Tibial nerve (tissue), 4 donors: ENCODE results near the gene TAF7L.

Experiments
- EP300 ChIP-seq, 2 donors: sonication (generic); formaldehyde crosslinking; IDR thresholded peaks; one replicate each; pipeline ENCODE4 v1.6.1; 2017; ENCODE audit warnings: antibody characterized with exemption in 2 of 2, mild to moderate bottlenecking in 1 of 2
- POLR2A ChIP-seq, 2 donors: fragments of 450-650 bp; IDR thresholded peaks; one replicate each; pipeline ENCODE4 v1.6.1; 2017; ENCODE audit warnings: antibody characterized with exemption in 2 of 2, mild to moderate bottlenecking in 2 of 2, moderate library complexity in 2 of 2
- TF ChIP-seq, protein P1 (sequence below), 5 experiments: fragments of 200-600 bp in 3 of 5; fragments of 450-650 bp in 2 of 5; sonication (generic) in 3 of 5; IDR thresholded peaks; one replicate each; pipeline ENCODE4 v1.5.1; 2016 to 2019; ENCODE audit warnings: antibody characterized with exemption in 5 of 5, mild to moderate bottlenecking in 3 of 5, moderate library complexity in 2 of 5

DNA sequence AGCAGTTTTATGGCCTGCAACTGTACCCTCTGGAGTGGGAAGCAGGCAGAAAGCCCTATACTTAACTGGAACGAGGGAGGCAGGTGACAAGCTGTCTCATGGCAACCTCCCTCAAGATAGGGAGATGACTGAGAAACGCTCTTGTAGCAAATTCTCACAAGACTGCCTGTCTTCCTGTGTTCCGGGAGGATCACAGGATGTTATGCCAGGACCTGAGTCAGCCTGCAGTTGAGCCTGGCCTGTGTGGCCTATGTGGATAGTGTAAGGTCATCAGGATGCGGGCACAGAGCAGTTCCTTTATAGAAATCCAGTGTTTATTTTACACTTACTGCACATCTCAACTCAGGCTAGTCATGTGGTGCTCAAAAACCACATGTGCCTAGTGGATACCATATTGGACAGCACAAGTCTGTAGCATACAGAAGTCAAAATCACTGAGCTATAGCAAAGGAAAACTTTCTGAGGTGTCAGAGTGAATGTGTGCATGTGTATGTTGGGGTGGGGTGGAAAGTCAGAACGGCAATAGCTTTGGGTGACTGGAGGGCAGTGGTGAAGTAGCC, 25.2 kb downstream of the TAF7L start:
- TF ChIP-seq, protein P1, sequence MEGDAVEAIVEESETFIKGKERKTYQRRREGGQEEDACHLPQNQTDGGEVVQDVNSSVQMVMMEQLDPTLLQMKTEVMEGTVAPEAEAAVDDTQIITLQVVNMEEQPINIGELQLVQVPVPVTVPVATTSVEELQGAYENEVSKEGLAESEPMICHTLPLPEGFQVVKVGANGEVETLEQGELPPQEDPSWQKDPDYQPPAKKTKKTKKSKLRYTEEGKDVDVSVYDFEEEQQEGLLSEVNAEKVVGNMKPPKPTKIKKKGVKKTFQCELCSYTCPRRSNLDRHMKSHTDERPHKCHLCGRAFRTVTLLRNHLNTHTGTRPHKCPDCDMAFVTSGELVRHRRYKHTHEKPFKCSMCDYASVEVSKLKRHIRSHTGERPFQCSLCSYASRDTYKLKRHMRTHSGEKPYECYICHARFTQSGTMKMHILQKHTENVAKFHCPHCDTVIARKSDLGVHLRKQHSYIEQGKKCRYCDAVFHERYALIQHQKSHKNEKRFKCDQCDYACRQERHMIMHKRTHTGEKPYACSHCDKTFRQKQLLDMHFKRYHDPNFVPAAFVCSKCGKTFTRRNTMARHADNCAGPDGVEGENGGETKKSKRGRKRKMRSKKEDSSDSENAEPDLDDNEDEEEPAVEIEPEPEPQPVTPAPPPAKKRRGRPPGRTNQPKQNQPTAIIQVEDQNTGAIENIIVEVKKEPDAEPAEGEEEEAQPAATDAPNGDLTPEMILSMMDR (IDR thresholded peaks at IDR 0.05), result no peak
- TF ChIP-seq POLR2A (IDR thresholded peaks at IDR 0.05), result no peak
- TF ChIP-seq EP300 (IDR thresholded peaks at IDR 0.05), result no peak
